NB4 (cell line): ENCODE data around the gene TMEM218.

ENCODE experiments used
- DNase-seq: peaks from one replicate; pipeline ENCODE4 v3.0.0; 2010; ENCODE audit warnings: low read depth
- H3K4me3 ChIP-seq: one replicate; pipeline ENCODE4 v1.5.1; 2011; ENCODE audit warnings: mild to moderate bottlenecking, low read depth, low read length, moderate library complexity
- CTCF ChIP-seq: IDR thresholded peaks from one replicate; pipeline ENCODE4 v1.5.1; 2012; ENCODE audit warnings: low read depth, low read length
- MAX ChIP-seq: IDR thresholded peaks from 2 replicates; pipeline ENCODE4 v1.6.1; 2011; ENCODE audit warnings: low read depth, low read length
- MYC ChIP-seq: IDR thresholded peaks from 2 replicates; pipeline ENCODE4 v1.6.1; 2011; ENCODE audit warnings: low read depth, low read length
- POLR2A ChIP-seq: IDR thresholded peaks from 2 replicates; pipeline ENCODE4 v1.6.1; 2011; ENCODE audit warnings: mild to moderate bottlenecking; ENCODE audit not compliant: insufficient read length; ENCODE audit errors: extremely low read depth

Gene TMEM218

GRCh38 chr11:125154378-125155099 is 43.1 kb upstream of the TMEM218 start:
- no peak for TF ChIP-seq POLR2A
- no peak for TF ChIP-seq MAX
- no peak for TF ChIP-seq MYC
- TF ChIP-seq CTCF, result no peak
- no peak overlapping the region for H3K4me3 ChIP-seq
- no peak for DNase-seq

GRCh38 chr11:125153837-125154236 is 42.4 kb upstream of the TMEM218 start:
- H3K4me3 ChIP-seq, result no peak overlapping the region
- TF ChIP-seq CTCF, result no peak
- no peak for TF ChIP-seq MAX
- TF ChIP-seq MYC, result no peak
- TF ChIP-seq POLR2A, result no peak
- DNase-seq, result no peak

- DNase-seq, result no peak
- H3K4me3 ChIP-seq, result no peak overlapping the region
- TF ChIP-seq CTCF (no peak), POLR2A (no peak), MYC (no peak), MAX (no peak)
These were observed 37.3 kb upstream of the TMEM218 start for GRCh38 chr11:125148743-125149142.

- no peak for DNase-seq
- no peak overlapping the region for H3K4me3 ChIP-seq
- TF ChIP-seq MAX (no peak), POLR2A (no peak), CTCF (no peak), MYC (no peak)
These were observed 36.6 kb upstream of the TMEM218 start for GRCh38 chr11:125148011-125148410.

- no peak for DNase-seq
- TF ChIP-seq POLR2A, result no peak
- TF ChIP-seq MAX, result no peak
- no peak for TF ChIP-seq CTCF
- no peak for TF ChIP-seq MYC
- H3K4me3 ChIP-seq, result no peak overlapping the region
These were observed 35.9 kb upstream of the TMEM218 start for GRCh38 chr11:125147280-125147679.
